GM12873 (cell line): Measurements from ENCODE around the gene GALNT16.

Experiments
- TF ChIP-seq, protein P1 (sequence below): IDR thresholded peaks from 2 replicates; pipeline ENCODE4 v1.5.1; 2012; ENCODE audit warnings: low read depth, mild to moderate bottlenecking, moderate library complexity, low read length, control low read depth; ENCODE audit not compliant: insufficient read depth; ENCODE audit errors: missing control alignments

The GALNT16 gene

DNA sequence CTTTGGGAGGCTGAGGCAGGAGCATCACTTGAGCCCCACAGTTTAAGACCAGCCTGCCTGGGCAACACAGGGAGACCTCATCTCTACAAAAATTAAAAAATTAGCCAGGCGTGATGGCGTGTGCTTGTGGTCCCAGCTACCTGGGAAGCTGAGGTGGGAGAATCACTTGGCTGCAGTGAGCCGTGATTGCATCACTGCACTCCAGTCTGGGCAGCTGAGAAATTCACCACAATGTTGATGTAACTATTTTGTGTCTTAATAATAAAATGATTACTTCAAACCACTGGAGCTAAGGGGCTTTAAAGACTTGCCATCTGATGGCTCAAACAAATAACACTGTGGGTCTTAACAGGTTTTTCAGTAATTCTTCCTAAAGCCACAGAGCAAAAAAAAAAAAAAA is 127.4 kb downstream of the GALNT16 start:
- TF ChIP-seq, protein P1, sequence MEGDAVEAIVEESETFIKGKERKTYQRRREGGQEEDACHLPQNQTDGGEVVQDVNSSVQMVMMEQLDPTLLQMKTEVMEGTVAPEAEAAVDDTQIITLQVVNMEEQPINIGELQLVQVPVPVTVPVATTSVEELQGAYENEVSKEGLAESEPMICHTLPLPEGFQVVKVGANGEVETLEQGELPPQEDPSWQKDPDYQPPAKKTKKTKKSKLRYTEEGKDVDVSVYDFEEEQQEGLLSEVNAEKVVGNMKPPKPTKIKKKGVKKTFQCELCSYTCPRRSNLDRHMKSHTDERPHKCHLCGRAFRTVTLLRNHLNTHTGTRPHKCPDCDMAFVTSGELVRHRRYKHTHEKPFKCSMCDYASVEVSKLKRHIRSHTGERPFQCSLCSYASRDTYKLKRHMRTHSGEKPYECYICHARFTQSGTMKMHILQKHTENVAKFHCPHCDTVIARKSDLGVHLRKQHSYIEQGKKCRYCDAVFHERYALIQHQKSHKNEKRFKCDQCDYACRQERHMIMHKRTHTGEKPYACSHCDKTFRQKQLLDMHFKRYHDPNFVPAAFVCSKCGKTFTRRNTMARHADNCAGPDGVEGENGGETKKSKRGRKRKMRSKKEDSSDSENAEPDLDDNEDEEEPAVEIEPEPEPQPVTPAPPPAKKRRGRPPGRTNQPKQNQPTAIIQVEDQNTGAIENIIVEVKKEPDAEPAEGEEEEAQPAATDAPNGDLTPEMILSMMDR: no peak

DNA sequence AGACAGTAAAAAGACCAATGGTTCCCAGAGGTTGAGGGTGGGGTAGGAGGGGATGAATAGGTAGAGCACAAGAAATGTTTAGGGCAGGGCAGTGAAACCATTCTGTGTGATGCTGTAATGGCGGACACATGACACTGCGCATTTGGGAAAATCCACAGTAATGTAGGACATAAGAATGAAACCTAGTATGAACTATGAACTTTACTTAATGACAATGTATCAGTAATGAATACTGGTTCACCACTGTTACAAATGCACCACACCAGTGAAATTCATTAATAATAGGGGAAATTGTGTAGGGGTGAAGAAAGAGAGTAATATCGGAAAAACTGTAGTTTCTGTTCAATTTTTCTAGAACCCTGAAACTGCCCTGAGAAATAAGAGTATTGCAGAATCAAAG is 132.5 kb downstream of the GALNT16 start:
- TF ChIP-seq, protein P1: no peak

DNA sequence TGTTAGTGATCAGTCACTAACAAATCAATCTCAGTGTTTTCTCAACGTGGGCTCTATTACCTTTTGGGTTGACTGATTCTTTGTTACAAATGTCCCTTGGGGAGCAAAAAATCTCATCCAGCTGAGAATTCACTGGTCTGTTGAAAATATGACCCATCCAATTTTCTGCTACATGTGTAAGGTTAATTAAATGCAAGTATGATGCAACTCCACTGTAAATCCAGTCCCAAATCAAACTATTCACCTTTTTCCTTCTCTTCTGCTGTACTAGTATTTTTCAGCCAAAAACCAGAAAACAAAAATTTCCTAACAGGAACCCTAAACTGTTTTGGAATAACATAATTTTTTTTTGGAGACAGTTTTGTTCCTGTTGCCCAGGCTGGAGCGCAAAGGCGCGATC is 136.0 kb downstream of the GALNT16 start:
- TF ChIP-seq, protein P1: no peak

DNA sequence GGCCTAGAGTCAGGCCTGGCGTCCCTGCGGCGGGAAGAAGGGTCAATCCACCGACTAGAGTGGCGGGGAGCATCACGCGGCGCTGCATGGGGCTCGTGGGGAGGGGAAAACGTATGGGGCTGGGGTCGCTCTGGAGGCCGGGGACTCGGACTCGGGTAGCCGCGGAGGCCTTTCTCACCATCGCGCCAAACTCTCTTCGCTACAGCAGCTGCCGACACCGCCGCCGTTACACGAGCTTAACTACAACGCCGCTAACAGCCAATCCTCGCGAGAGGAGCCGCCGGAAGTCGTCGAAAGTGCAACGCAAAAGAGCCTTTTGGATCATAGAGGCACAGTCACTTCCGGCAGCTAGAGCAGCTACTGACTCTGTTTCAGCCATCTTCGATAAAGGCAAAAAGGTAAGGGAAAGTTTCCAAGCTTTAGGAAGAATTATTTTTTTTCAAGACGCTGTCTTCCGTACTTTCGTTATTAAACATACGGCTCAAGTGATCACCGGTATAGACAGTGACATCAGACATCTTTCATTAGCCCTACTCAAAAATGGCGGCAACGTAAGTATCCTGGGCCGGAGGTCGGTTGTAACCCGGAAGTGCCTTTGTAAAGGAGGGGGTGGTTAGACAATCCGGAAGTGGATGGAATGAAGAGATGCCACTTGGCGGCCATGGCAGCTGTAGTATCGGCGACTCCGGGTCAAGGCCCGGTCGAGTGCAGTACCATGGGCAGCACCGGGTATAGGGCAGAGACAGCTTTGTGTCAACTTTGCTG is 138.3 kb downstream of the GALNT16 start, which contains the start of the genes ERH and SLC39A9:
Gene ERH, minus strand, starts transcription at position 247 of the 765 bp plus-strand sequence. Its CDS starts 66 bp downstream, at position 181.
Gene SLC39A9, plus strand, starts transcription at position 640 of the 765 bp plus-strand sequence. CDS start 678 bp downstream, outside the sequence.
- TF ChIP-seq, protein P1: no peak

DNA sequence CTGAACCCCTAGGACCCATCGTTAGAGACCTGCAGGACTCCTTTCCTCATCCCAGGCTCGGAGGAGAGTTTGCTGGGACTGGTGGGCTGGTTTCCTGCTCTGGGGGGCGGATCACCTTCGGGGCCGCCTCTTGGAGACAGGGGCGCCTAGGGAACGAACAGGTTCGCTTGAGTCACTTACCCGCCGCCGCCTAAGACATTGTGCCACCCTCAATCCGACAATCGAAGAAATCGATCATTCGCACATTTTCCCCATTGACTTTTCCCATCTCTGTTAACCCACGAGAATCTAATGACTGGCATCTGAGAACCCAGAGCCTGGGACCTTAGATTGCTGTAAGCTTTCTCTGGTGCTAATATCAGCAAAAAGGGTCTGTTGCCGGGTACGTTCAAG is 138.9 kb downstream of the GALNT16 start:
- TF ChIP-seq, protein P1: no peak

DNA sequence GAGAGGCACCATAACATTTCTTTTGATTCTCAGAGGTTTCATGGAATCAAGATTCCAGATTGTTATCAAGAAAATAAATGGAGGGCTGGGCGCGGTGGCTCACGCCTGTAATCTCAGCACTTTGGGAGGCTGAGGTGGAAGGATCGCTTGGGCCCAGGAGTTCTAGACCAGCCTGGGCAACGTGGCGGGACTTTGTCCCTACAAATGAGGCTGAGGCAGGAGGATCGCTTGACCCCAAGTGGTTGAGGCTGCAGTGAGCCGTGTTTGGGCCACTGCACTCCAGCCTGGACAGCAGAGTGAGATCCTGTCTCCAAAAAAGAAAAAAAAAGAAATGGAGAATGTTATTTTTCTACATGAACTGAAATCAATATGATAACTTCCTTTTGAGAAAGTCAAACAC is 139.8 kb downstream of the GALNT16 start:
- TF ChIP-seq, protein P1: no peak

DNA sequence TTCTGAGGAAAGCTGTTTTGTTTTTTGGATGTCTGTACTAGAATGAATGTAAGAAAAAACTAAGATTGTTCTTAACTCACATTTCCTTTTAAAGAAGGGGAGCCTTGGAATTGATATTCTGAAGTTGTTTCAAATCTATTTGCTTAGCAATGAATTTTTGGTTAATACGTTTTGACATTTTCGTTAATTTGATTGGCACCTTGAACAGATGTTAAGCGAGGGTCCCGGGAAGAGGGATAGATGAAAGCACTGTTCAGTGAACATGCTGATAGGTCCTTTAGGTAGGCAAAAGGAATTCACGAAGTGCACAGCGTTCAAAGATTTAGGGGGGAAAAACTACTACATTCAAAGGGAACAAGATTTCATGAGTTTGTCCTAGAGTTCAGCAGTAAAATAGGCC is 140.2 kb downstream of the GALNT16 start:
- TF ChIP-seq, protein P1: no peak
